ENCODE data around the gene PTCRA.

The PTCRA gene

DNA sequence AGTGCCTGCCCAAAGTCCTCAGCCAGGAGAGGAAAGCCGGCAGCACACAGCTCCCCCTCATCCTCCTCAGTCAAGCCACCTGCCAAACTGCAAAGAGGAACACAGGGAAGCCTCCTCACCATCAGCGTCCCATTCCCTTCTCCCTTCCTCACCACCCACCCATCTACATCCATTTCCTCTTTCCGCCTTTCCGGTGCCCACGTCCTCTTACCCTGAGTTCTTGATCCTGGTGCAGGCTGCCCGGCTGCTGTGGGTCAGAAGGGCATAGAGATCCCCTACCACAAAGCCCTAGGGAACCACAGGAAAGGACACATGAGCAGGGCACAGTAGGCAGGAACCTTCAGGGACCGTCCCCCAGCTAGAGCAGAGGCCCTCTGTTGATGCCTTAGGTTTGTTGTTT is 50.7 kb downstream of the PTCRA start:
- no peak overlapping the region for H3K27ac ChIP-seq
- TF ChIP-seq, protein P1, sequence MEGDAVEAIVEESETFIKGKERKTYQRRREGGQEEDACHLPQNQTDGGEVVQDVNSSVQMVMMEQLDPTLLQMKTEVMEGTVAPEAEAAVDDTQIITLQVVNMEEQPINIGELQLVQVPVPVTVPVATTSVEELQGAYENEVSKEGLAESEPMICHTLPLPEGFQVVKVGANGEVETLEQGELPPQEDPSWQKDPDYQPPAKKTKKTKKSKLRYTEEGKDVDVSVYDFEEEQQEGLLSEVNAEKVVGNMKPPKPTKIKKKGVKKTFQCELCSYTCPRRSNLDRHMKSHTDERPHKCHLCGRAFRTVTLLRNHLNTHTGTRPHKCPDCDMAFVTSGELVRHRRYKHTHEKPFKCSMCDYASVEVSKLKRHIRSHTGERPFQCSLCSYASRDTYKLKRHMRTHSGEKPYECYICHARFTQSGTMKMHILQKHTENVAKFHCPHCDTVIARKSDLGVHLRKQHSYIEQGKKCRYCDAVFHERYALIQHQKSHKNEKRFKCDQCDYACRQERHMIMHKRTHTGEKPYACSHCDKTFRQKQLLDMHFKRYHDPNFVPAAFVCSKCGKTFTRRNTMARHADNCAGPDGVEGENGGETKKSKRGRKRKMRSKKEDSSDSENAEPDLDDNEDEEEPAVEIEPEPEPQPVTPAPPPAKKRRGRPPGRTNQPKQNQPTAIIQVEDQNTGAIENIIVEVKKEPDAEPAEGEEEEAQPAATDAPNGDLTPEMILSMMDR (conservative IDR thresholded peaks at IDR 0.05) = no peak

DNA sequence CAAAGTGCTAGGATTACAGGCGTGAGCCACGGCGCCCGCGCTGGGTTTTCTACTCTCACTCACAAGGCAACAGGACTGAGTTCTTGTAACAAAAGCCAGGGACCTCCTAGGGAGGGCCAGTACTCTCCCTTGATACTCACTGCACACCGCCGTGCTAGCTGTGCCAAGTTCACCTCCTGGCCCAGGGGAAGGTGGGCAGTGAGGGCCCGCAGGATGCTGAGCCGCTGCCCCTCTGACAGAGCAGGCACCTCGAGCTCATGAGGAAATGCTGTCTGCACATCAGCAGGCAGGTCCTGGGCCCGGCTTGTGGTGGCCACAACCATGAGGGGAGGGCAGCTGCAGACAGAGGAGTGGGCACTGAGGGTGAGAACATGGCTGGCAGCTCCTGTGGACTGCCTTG is 51.4 kb downstream of the PTCRA start:
- H3K27ac ChIP-seq = no peak overlapping the region
- TF ChIP-seq ZFX (IDR thresholded peaks at IDR 0.05) = no peak
- TF ChIP-seq, protein P1 (conservative IDR thresholded peaks at IDR 0.05) = no peak

DNA sequence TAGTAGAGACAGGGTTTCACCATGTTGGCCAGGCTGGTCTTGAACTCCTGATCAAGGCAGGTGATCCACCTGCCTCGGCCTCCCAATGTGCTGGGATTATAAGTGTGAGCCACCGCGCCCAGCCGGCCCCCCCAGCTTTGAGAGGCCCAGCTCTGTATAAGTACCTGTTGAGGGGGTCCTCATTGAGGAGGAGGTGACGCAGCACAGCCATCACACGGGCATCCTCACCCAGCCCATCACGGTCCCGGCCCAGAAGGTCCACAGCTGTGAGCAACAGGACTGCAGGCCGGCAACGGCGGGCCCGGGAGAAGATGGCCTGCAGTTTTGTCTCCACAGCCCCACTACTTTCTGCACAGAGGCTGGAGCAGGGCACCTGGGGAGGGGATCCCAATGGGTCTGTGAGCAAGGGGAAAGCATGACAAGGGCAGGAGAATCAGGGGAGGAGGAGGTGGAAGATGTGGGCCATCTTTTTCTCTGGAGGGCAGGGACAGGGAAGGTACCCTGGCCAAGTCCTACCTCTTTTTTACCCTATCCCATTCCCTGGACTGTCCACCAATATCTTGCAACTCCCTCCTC is 52.4 kb downstream of the PTCRA start:
- TF ChIP-seq ZFX (IDR thresholded peaks at IDR 0.05) = no peak
- TF ChIP-seq, protein P1 (conservative IDR thresholded peaks at IDR 0.05) = no peak

DNA sequence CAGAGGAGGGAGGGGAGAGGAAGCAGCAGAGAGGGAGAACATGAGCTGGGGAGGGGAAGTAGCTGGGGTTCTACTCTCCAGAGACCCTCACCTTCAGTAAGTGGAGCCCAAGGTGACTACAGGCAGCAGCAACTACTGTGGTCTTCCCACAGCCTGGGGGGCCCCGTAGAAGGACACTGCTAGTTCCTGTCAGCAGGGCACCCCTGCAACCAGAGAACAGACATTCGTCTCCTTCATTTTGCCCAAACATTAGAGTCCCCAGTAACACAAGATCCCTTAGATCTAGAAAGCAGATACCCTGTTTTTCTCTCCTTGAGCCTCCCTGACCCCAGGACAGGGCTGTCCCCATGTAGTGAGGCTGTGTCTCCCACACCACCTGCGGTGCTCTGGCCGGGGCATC is 52.9 kb downstream of the PTCRA start:
- no peak overlapping the region for H3K27ac ChIP-seq
- TF ChIP-seq, protein P1 (conservative IDR thresholded peaks at IDR 0.05) = no peak
- no peak for TF ChIP-seq ZFX (IDR thresholded peaks at IDR 0.05)

More for the DNA sequence above, 52.4 kb downstream of the PTCRA start:
- no peak overlapping the region for H3K27ac ChIP-seq

DNA sequence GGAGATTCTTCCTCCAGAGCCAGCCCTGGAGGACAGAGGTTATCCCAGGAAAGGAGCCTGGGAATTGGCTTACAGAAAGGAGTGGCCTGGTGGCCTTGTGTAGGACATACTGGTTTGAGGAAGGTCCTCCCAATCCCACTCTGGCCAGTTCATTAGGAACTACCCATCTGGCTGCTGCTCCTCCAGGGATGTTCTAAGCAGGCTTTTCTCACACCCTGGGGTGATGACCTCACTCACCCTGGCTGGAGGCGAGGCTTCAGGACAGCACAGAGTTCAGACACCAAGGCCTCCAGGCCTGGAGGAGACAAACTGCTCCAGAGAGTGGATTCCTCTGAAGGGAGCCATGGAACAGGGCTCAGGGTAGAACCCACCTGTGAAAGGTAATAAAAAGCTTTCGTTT is 53.6 kb downstream of the PTCRA start:
- no peak for TF ChIP-seq ZFX (IDR thresholded peaks at IDR 0.05)
- TF ChIP-seq, protein P1 (conservative IDR thresholded peaks at IDR 0.05) = no peak
- no peak overlapping the region for H3K27ac ChIP-seq

DNA sequence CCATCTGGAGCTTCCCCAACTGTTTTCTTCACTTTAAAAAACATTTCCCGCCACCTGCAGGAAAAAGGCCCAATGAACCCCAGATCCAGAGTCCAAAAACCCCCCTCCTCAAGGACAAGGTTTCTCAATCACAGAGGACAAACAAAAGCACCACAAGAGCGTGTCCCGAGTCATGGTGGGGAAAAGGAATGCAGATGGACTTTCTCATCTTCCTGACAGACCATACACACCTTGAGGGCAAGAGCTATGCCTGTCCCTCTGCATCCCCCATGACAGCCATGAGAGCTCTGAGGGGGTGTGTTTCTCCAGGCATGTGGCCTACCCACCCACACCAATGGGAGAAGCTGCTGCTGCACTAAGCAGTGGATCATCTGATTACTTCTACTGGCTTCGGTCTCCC is 54.1 kb downstream of the PTCRA start:
- H3K27ac ChIP-seq = no peak overlapping the region

DNA sequence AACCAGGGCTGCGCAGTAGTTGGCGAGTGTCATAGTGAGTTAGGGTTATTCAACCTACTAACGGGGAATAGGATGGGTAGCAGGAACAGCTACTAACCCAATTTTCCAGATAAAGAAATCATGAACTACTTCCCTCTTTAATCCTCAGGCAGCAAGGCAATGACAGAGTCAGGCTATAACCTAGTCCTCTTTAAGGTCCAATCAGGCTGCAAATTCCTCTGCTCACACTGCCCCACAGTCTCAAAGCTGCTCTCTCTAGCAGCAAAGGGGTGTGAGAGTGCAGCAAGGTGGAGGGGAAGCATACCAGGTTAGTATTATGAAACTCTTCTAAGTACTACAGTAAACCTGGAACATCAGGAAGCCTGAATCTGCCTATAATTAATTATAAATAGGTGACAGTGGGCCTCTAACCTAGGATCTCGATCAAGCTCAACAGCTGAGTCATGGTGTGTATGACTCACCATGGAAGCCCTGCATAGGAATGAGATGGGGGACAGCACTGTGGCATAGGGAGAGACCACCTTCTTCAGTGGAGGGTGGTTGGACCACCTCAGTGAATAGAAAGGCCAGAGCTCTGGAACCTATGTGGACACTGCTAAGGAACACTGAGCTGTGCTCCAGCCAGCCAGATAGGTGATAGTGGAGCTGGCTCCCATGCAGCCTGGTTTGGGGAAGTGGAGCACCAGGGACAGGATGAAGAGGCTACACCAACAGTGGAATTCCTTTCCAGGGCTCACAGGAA is 55.2 kb downstream of the PTCRA start:
- H3K27ac ChIP-seq = no peak overlapping the region
- TF ChIP-seq, protein P1 (conservative IDR thresholded peaks at IDR 0.05) = no peak
- TF ChIP-seq ZFX (IDR thresholded peaks at IDR 0.05) = no peak

More for the DNA sequence above, 54.1 kb downstream of the PTCRA start:
- TF ChIP-seq, protein P1 (conservative IDR thresholded peaks at IDR 0.05) = no peak
- TF ChIP-seq ZFX (IDR thresholded peaks at IDR 0.05) = no peak

Measured in C4-2B (cell line).